ENCODE data around the gene SULT4A1.

DNA sequence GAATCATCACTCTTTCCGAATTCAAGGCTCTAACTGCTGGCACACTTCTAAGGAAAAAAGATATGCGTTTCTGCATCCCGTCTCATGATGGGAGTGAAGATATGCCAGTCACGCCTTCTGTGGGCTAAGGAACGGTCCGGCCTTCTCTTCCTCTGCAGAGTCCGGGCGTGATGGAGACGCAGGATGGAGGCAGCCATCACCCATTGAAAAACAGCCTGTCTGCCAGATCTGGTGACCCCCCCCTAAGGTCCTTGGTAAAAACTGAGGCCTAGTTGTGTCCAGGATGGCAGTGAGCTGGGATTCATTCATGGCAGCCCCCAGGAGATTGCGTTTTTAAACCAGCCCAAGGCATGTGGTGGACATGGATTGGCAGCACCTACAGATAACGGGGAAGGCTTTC lies 43.3 kb downstream of the SULT4A1 start:
- TF ChIP-seq ZNF274 (IDR thresholded peaks at IDR 0.05; ENCODE audit: low read depth, low read length): no peak
- no peak for TF ChIP-seq SUZ12 (IDR thresholded peaks at IDR 0.05; ENCODE audit: extremely low read depth, insufficient read depth, insufficient read length)

Measured in NT2/D1 (cell line).